ENCODE measurements around the gene IQCM.
"Not testable (repeated sequence)": the region's sequence is repeated elsewhere in the genome, so short reads cannot be mapped to it uniquely, and the experiment has no call there.

Gene IQCM

GRCh38 chr4:149426461-149426860 lies 389.2 kb downstream of the IQCM start:
- DNase-seq: no peak

GRCh38 chr4:149409555-149409962 lies 406.1 kb downstream of the IQCM start:
- DNase-seq: no peak

- DNase-seq: no peak
Measured at GRCh38 chr4:149409146-149409545, 406.5 kb downstream of the IQCM start.

- no peak for DNase-seq
Measured at GRCh38 chr4:149404143-149404542, 411.5 kb downstream of the IQCM start.

- no peak for DNase-seq
Measured at GRCh38 chr4:149403081-149403480, 412.6 kb downstream of the IQCM start.

GRCh38 chr4:149398993-149399392 lies 416.6 kb downstream of the IQCM start:
- DNase-seq: no peak

GRCh38 chr4:149370785-149371420 lies 444.7 kb downstream of the IQCM start:
- no peak for DNase-seq

- DNase-seq: no peak
Measured at GRCh38 chr4:149370002-149370401, 445.6 kb downstream of the IQCM start.

- no peak for DNase-seq
Measured at GRCh38 chr4:149353241-149353640, 462.4 kb downstream of the IQCM start.

GRCh38 chr4:149349541-149349940 lies 466.1 kb downstream of the IQCM start:
- no peak for DNase-seq

GRCh38 chr4:149347139-149347538 lies 468.5 kb downstream of the IQCM start:
- DNase-seq: no peak

GRCh38 chr4:149345424-149345823 lies 470.2 kb downstream of the IQCM start:
- no peak for DNase-seq

- DNase-seq: no peak
Measured at GRCh38 chr4:149344436-149344835, 471.2 kb downstream of the IQCM start.

- no peak for DNase-seq
Measured at GRCh38 chr4:149343614-149344013, 472.0 kb downstream of the IQCM start.

GRCh38 chr4:149341117-149341516 lies 474.5 kb downstream of the IQCM start:
- DNase-seq: not testable (repeated sequence)

GRCh38 chr4:149328161-149328560 lies 487.5 kb downstream of the IQCM start:
- no peak for DNase-seq

GRCh38 chr4:149322203-149322602 lies 493.4 kb downstream of the IQCM start:
- DNase-seq: no peak

- no peak for DNase-seq
Measured at GRCh38 chr4:149321438-149321837, 494.2 kb downstream of the IQCM start.

- DNase-seq: no peak
Measured at GRCh38 chr4:149311076-149311475, 504.6 kb downstream of the IQCM start.

GRCh38 chr4:149306537-149306936 lies 509.1 kb downstream of the IQCM start:
- DNase-seq: no peak

All from NCI-H1417 treated with DMSO at 0.1 percent for 48 hours (cell line).